ENCODE data around the gene KRTAP16-1.
"Not testable (repeated sequence)": the region's sequence is repeated elsewhere in the genome, so short reads cannot be mapped to it uniquely, and the experiment has no call there.

Gene KRTAP16-1

GRCh38 chr17:41301204-41301790 lies 7.8 kb downstream of the KRTAP16-1 start:
- DNase-seq = no peak

- DNase-seq = no peak
These were observed 10.5 kb downstream of the KRTAP16-1 start for GRCh38 chr17:41298458-41299135.

GRCh38 chr17:41296846-41297245 lies 12.3 kb downstream of the KRTAP16-1 start:
- DNase-seq = no peak

GRCh38 chr17:41294016-41294415 lies 15.1 kb downstream of the KRTAP16-1 start:
- DNase-seq = no peak

GRCh38 chr17:41287050-41287449 lies 22.1 kb downstream of the KRTAP16-1 start:
- no peak for DNase-seq

GRCh38 chr17:41284546-41284945 lies 24.6 kb downstream of the KRTAP16-1 start:
- no peak for DNase-seq

GRCh38 chr17:41284043-41284442 lies 25.1 kb downstream of the KRTAP16-1 start:
- no peak for DNase-seq

GRCh38 chr17:41278176-41278955 lies 30.7 kb downstream of the KRTAP16-1 start:
- DNase-seq = no peak

GRCh38 chr17:41275648-41276190 lies 33.4 kb downstream of the KRTAP16-1 start, which contains the start of gene KRTAP9-7:
Gene KRTAP9-7 (plus strand): TSS chr17:41275698. CDS start chr17:41275698, 0 bp downstream.
- not testable (repeated sequence) for DNase-seq

- DNase-seq = no peak
These were observed 37.3 kb downstream of the KRTAP16-1 start for GRCh38 chr17:41271858-41272257.

- DNase-seq = not testable (repeated sequence)
These were observed 37.8 kb downstream of the KRTAP16-1 start for GRCh38 chr17:41271323-41271722.

- no peak for DNase-seq
These were observed 41.4 kb downstream of the KRTAP16-1 start for GRCh38 chr17:41267711-41268110.

GRCh38 chr17:41265078-41265477 lies 44.0 kb downstream of the KRTAP16-1 start, which contains the start of gene KRTAP9-6:
Gene KRTAP9-6 (plus strand): TSS chr17:41265378. CDS start chr17:41265378, 0 bp downstream.
- no peak for DNase-seq

GRCh38 chr17:41264599-41264998 lies 44.5 kb downstream of the KRTAP16-1 start:
- no peak for DNase-seq

GRCh38 chr17:41263212-41263611 lies 45.9 kb downstream of the KRTAP16-1 start:
- DNase-seq = no peak

GRCh38 chr17:41258406-41258805 lies 50.7 kb downstream of the KRTAP16-1 start:
- no peak for DNase-seq

Data from activated CD4-positive, CD25-positive, alpha-beta regulatory T cell treated with anti-CD3 and anti-CD28 coated beads, Interleukin-2, amount 50 U/mL, for 72 hours (primary cell).